B cell (primary cell): ENCODE results near the gene DPM2. TPM values are rescaled to one million over a fixed set of nuclear protein-coding genes. Genes with fewer than 3 reads are reported as not detected.

Experiments used
- ATAC-seq: fragments of 200-7000 bp; cut with Tn5 transposase; one replicate; pipeline ENCODE4 v1.10.0; 2021; ENCODE audit warnings: low read depth, mild to moderate bottlenecking, moderate number of reproducible peaks, moderate library complexity
- CTCF ChIA-PET: fragments of 350-600 bp; sonication (Branson Sonifier 250); formaldehyde crosslinking; loops from one replicate; lab custom pipeline; 2021; ENCODE audit warnings: antibody characterized with exemption, inconsistent platforms; lab: Charles Lee
- POLR2A ChIA-PET: fragments of 350-600 bp; sonication (Branson Sonifier 250); formaldehyde crosslinking; loops from one replicate; lab custom pipeline; 2021; ENCODE audit warnings: antibody characterized with exemption; lab: Charles Lee
- DNase-seq: peaks from one replicate; pipeline ENCODE4 v3.0.0; 2013
- H2AFZ ChIP-seq: 2 replicates; pipeline ENCODE4 v1.6.1; 2012; ENCODE audit warnings: mild to moderate bottlenecking, low read depth, low read length; ENCODE audit not compliant: insufficient read depth, poor library complexity, severe bottlenecking
- H3K27ac ChIP-seq, 2 donors: 1 replicate in 1 of 2; 2 replicates in 1 of 2; pipeline ENCODE4 v1.5.1; 2012 to 2013; ENCODE audit warnings: low read length in 2 of 2, mild to moderate bottlenecking in 2 of 2, moderate library complexity in 1 of 2
- H3K27me3 ChIP-seq, 4 experiments: fragments of 200-600 bp in 1 of 4; sonication (generic) in 1 of 4; replicated peaks in 1 of 4; 1 replicate in 2 of 4; 2 replicates in 2 of 4; pipeline versions ENCODE4 v1.6.1 to v1.7.0; 2013 to 2016; ENCODE audit warnings: low read length in 3 of 4, mild to moderate bottlenecking in 2 of 4, mixed read lengths in 1 of 4, moderate library complexity in 1 of 4; ENCODE audit not compliant: insufficient read depth in 4 of 4, control insufficient read depth in 3 of 4; ENCODE audit errors: control extremely low read depth in 1 of 4
- H3K36me3 ChIP-seq, 2 experiments: replicated peaks in 1 of 2; 1 replicate in 1 of 2; 2 replicates in 1 of 2; pipeline versions ENCODE4 v1.6.1 to v1.7.1; 2013; ENCODE audit warnings: low read length in 1 of 2; ENCODE audit not compliant: insufficient read depth in 2 of 2, control insufficient read depth in 1 of 2; ENCODE audit errors: control extremely low read depth in 1 of 2, extremely low read depth in 1 of 2
- H3K4me1 ChIP-seq, 2 donors: fragments of 200-600 bp in 1 of 2; sonication (generic) in 1 of 2; 1 replicate in 1 of 2; 2 replicates in 1 of 2; pipeline versions ENCODE4 v1.5.1 to v1.6.1; 2013 to 2017; ENCODE audit warnings: low read length in 2 of 2; ENCODE audit not compliant: control insufficient read depth in 2 of 2, insufficient read depth in 2 of 2
- H3K4me2 ChIP-seq: replicated peaks from 2 replicates; pipeline ENCODE3; 2012; ENCODE audit warnings: mild to moderate bottlenecking, low read depth, low read length; ENCODE audit not compliant: poor library complexity, severe bottlenecking
- H3K4me3 ChIP-seq, 5 experiments: fragments of 200-600 bp in 1 of 5; sonication (generic) in 1 of 5; 1 replicate in 3 of 5; 2 replicates in 2 of 5; pipeline versions ENCODE4 v1.5.1 to v1.7.0; 2011 to 2016; ENCODE audit warnings: low read length in 4 of 5, mild to moderate bottlenecking in 4 of 5, low read depth in 2 of 5, control low read depth in 1 of 5, moderate library complexity in 1 of 5; ENCODE audit not compliant: insufficient read depth in 1 of 5; ENCODE audit errors: control extremely low read depth in 1 of 5, extremely low read depth in 1 of 5
- H3K79me2 ChIP-seq: fragments of 200-600 bp; sonication (generic); one replicate; pipeline ENCODE4 v1.6.0; 2016; ENCODE audit warnings: low read length; ENCODE audit not compliant: control insufficient read depth, insufficient read depth
- H3K9ac ChIP-seq: fragments of 200-600 bp; sonication (generic); 2 replicates; pipeline ENCODE4 v1.6.1; 2017; ENCODE audit warnings: mild to moderate bottlenecking, low read length, moderate library complexity
- H3K9me3 ChIP-seq, 3 donors: one replicate each; pipeline versions ENCODE4 v1.6.1 to v1.7.1; 2013; ENCODE audit warnings: low read length in 2 of 3; ENCODE audit not compliant: control insufficient read depth in 2 of 3, insufficient read depth in 1 of 3; ENCODE audit errors: control extremely low read depth in 1 of 3
- H4K20me1 ChIP-seq: 2 replicates; pipeline ENCODE4 v1.6.0; 2012; ENCODE audit warnings: mild to moderate bottlenecking, low read length; ENCODE audit not compliant: insufficient read depth, control insufficient read depth, poor library complexity, severe bottlenecking
- H3K27ac Mint-ChIP-seq: one replicate; pipeline ENCODE4 v1.8.0; 2021; ENCODE audit warnings: mixed read lengths
- H3K27me3 Mint-ChIP-seq: one replicate; pipeline ENCODE4 v1.8.0; 2021; ENCODE audit warnings: mixed read lengths
- H3K4me1 Mint-ChIP-seq: one replicate; pipeline ENCODE4 v1.8.0; 2021; ENCODE audit warnings: mixed read lengths
- H3K4me3 Mint-ChIP-seq: one replicate; pipeline ENCODE4 v1.8.0; 2021; ENCODE audit warnings: mixed read lengths
- H3K9me3 Mint-ChIP-seq: one replicate; pipeline ENCODE4 v1.8.0; 2022; ENCODE audit warnings: mixed read lengths; ENCODE audit not compliant: insufficient read depth
- EZH2 ChIP-seq: IDR thresholded peaks from 2 replicates; pipeline ENCODE4 v1.6.1; 2012; ENCODE audit warnings: borderline replicate concordance, low read depth, mild to moderate bottlenecking, moderate library complexity, low read length; ENCODE audit not compliant: insufficient read depth, poor library complexity, severe bottlenecking
- WGBS: methylation state at CpG from one replicate; pipeline ENCODE4 v1.1.5; 2013; ENCODE audit warnings: missing lambda C conversion rate; ENCODE audit not compliant: insufficient coverage; 5-methylcytosine and 5-hydroxymethylcytosine counted together
- intact Hi-C: fragments of 100-400 bp; cut with micrococcal nuclease; formaldehyde crosslinking; loops from one replicate; pipeline ENCODE4 v1.10.0; 2022
- polyA plus RNA-seq: library from polyadenylated mRNA; depleted of rRNA; stranded (reverse); fragments of >200 nt; gene quantifications from 2 replicates; pipeline ENCODE4 v1.2.3, GENCODE V29; 2012
- total RNA-seq, 2 donors: library from RNA; stranded (reverse); fragments of 120-200 nt in 1 of 2; gene quantifications; 1 replicate in 1 of 2; 2 replicates in 1 of 2; pipeline versions ENCODE4 v1.2.3 to v1.2.4, GENCODE V29; 2013 to 2022
- TF ChIP-seq, protein P1 (sequence below): fragments of 200-600 bp; IDR thresholded peaks from one replicate; pipeline ENCODE4 v1.8.0; 2022; ENCODE audit warnings: antibody characterized with exemption, mild to moderate bottlenecking

Gene DPM2
- total and polyA plus RNA-seq, 2 donors (not counting 1 experiment from before 2014, with no cell fraction given), result 34.1 to 42.9 TPM

DNA sequence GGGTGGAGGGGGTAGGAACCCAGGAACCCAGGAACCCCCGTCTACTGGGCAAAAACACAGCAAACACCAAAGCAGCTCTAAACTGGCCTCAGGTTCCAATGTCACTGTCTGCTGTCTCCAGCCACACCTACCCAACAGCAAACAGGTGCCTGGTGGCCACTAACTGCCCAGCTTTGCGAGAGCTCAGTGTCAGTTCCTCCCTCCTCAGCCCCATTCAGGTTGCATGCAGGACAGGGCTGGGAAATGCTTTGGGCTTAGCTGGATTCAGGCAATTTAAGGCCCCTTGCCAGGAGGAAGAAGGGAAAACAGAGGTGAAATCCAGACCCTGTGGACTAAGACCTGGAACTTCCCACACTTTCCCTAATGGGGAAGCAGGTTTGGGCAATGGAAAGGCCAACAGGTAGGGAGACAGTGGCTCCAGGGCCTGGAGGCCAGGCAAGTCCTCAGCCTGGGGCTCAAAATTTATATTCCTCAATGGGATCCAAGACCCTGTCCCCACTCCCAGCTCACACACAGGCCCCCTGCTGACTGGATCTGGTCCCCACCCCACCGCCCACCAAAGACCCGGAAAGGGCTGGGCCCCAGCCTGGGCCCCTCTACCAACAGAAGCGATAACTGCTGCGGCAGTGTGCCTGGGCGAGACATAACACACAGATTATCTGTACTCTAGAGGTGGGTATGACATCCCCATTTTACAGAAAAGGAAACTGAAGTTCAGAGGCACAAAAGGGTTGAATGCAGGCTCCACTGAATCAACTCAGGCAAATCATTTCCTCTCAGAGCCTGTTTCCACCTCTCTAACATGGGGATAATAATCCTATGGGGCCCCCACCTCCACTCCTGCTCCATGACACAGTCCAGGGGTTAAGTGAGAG, 39.6 kb upstream of the DPM2 start:
- CTCF ChIA-PET, result interaction anchor here (1.3 to 20.6 kb wide), 6 partner anchors 19 to 140 kb away, joined by 6 to 282 read pairs (median 17); no protein-coding TSS in a partner anchor
- H3K36me3 ChIP-seq, result peaks cover 0 to 27% of the 10 kb centered on the region in 2 experiments
- Mint-ChIP-seq H3K27me3 (no peaks in the 10 kb centered on the region), H3K27ac (peak overlapping the region; percentile 82), H3K9me3 (no peaks in the 10 kb centered on the region), H3K4me1 (peaks cover 76% of the 10 kb centered on the region), H3K4me3 (peak overlapping the region; percentile 86)
- peak overlapping the region; percentile 75 for H3K4me2 ChIP-seq
- TF ChIP-seq, protein P1, sequence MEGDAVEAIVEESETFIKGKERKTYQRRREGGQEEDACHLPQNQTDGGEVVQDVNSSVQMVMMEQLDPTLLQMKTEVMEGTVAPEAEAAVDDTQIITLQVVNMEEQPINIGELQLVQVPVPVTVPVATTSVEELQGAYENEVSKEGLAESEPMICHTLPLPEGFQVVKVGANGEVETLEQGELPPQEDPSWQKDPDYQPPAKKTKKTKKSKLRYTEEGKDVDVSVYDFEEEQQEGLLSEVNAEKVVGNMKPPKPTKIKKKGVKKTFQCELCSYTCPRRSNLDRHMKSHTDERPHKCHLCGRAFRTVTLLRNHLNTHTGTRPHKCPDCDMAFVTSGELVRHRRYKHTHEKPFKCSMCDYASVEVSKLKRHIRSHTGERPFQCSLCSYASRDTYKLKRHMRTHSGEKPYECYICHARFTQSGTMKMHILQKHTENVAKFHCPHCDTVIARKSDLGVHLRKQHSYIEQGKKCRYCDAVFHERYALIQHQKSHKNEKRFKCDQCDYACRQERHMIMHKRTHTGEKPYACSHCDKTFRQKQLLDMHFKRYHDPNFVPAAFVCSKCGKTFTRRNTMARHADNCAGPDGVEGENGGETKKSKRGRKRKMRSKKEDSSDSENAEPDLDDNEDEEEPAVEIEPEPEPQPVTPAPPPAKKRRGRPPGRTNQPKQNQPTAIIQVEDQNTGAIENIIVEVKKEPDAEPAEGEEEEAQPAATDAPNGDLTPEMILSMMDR, result no peak
- TF ChIP-seq EZH2, result no peak
- POLR2A ChIA-PET, result interaction anchor here (0.7 to 15.3 kb wide), 3 partner anchors 12 to 141 kb away, joined by 7 to 212 read pairs (median 8); no protein-coding TSS in a partner anchor
- H2AFZ ChIP-seq, result no peak overlapping the region
- H3K27ac ChIP-seq, result peak overlapping the region; percentile 50 to 97
- intact Hi-C loops, result loop anchor here (1.0 to 5.0 kb wide), 2 partner anchors 22 to 140 kb away; no protein-coding TSS in a partner anchor
- no peaks in the 10 kb centered on the region for H3K9me3 ChIP-seq
- H3K4me1 ChIP-seq, result peaks cover 76 to 88% of the 10 kb centered on the region in 2 donors
- H4K20me1 ChIP-seq, result peaks cover 80% of the 10 kb centered on the region
- ATAC-seq (no peak), DNase-seq (no peak)
- peaks cover 90% of the 10 kb centered on the region for H3K79me2 ChIP-seq
- WGBS, result 29% methylated on average over 4 of the region's 7 CpGs
- H3K27me3 ChIP-seq, result no peaks in the 10 kb centered on the region
- H3K9ac ChIP-seq, result peak overlapping the region; percentile 78
- peak overlapping the region; percentile 18 to 95 (median 82) for H3K4me3 ChIP-seq
